Left kidney (tissue), 2 donors: ENCODE measurements around the gene SLC27A3. TPM values are rescaled to one million over a fixed set of nuclear protein-coding genes. Genes with fewer than 3 reads are reported as not detected.
"Not testable (repeated sequence)": the region's sequence is repeated elsewhere in the genome, so short reads cannot be mapped to it uniquely, and the experiment has no call there.

Source experiments
- DNase-seq: peaks from one replicate; pipeline ENCODE4 v3.0.0-alpha.2; 2013
- polyA plus RNA-seq: library from polyadenylated mRNA; unstranded; fragments of 120-200 nt; gene quantifications from one replicate; pipeline ENCODE4 v1.2.1, GENCODE V29; 2013; ENCODE audit not compliant: insufficient read length

The SLC27A3 gene
- polyA plus RNA-seq, 1 donor: 40.7 TPM

DNA sequence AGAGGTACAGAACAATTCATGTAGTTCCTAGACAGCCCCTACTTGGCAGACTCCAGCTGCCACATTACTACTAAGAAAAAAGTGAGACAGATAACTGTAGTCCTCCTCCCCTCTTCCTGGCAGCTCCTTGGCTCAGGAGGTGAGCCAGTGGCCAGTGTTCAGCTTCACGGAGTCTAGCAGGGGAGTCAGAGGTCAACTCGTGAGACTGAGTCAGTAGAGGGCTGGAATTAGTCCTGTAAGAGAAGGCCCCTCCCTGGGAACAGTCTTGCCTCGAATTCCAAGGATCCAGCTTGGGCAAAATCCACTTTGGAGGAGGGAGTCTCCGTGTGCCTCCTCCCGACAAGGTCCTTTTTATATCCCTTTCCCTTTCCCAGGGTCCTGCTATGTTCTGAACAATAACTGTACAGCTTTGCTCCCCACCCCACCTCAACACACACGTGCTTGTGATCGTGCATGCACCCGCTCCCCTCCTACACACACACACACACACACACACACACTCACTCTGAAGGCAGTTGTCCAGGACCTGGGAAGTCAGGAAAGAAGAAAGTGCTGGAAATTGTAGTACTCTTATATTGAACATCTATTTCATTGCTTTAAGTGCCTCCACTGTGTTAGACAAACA lies 22.5 kb upstream of the SLC27A3 start:
- no peak for DNase-seq

- DNase-seq: no peak
These were observed 20.9 kb upstream of the SLC27A3 start for GRCh38 chr1:153754266-153754665.

GRCh38 chr1:153760440-153760839 lies 14.8 kb upstream of the SLC27A3 start:
- DNase-seq: no peak

DNA sequence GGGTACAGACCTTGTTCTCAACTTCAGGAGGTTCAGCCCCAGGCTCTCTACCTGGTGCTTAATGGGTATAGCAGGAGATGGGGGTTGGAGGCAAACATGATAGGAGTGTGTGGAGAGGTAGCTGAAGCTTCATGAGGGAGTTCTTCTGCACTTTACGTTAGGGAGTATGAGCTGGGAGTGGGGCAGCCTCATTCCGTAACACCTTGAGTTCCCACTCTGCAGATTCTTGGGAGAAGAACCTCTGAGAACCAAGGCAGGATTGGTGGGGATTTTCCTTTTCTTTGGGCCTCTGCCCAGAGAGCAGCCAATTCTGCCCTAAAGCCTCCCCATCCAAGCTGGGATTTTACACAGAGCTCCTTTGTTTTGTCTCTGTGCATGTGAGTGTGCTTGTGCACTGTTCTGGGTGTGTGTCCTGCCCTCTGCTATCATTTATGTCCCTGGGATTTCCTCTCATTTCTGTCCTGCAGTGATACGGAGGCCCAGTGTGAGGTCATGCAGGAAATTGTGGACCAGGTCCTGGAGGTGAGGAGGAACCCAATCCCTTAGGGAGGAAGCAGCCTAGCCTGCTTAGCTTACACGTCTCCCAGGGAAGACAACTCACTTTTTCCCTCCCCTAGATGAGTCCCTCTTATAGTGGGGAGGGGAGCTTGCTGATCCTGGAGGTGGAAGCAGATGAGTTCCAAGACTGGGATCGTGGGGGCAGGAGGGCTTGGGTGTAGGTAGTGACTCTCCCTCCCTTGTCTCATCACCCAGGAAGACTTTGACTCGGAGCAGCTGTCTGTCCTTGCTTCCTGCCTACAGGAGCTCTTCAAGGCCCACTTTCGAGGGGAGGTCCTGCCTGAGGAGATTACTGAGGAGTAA lies 11.6 kb upstream of the SLC27A3 start:
- no peak for DNase-seq

GRCh38 chr1:153764310-153764709 lies 10.9 kb upstream of the SLC27A3 start:
- DNase-seq: no peak

GRCh38 chr1:153766663-153767062 lies 8.5 kb upstream of the SLC27A3 start:
- DNase-seq: not testable (repeated sequence)

DNA sequence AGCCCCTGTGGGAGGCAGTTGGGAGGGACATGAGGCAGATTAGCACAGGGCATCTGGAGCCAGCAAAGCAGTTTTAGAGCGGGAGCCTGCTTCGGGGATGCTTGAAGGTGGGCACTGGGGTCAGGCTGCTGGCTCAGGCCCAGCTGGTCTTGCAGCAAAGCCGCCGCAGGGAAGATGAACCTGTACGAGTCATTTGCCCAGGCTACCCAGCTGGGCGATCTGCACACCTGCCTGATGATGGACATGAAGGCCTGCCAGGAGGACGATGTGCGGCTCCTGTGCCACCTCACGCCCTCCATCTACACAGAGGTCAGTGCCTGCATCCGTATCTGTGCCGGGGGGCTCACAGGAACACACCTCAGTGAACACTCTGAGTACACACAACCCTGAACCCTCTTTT lies 7.7 kb upstream of the SLC27A3 start:
- DNase-seq: no peak

DNA sequence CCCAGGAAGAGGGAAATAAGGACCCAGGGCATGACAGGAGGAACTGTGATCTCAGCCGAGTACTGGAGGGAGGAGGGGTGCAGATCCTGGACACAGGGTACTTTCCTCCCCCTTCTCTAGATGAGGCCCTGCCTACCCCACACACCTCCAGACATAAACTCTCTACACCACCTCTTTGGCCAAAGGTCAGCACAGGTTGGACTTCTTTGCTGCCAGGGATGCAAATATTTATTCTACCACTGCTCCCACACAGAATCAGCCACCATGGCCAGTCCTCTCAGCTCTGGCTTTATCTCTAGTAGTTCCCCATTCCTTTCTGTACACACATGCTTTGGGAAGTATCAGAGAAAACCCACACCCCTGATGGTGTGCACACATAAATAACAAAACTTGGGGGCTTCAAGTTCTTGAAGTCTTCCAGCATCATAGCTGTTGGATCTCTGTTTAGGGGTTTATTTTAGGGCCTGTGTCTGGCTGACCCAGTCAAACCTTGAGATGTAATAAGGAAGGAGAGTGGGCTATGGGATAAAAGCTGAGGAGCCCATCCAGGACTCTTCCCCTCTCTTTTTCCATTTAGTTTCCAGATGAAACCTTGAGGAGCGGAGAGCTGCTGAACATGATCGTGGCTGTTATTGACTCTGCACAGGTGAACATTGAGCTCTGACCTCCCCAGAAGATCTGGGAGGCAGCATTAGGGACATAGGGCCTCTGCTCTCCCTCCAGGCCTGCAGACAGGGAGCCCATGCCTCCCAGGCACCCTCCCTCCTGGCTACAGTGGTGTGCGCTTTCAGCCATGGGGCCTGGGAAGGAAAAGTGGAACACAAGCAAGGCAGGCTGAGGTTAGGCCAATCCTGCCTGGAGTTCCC lies 6.7 kb upstream of the SLC27A3 start:
- no peak for DNase-seq

DNA sequence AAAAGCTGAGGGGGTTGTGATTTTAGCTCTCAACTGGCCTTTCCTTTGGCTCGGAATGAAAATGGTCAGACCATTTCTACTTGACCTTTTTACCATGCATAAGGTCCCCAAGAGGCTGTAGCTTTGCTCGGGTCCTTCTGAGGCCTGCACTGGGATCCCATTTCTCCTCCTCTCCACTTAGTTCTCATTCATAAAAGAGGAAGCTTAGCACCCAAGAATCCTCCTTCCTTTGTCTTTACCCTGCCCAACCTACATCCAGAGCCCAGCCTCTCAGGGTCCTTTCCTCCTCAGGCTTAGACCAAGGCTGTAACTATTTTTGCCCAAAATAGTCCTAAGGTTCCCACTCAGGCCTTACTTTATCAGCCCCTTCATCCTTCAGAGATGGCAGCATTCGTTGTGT lies 6.0 kb upstream of the SLC27A3 start:
- no peak for DNase-seq

DNA sequence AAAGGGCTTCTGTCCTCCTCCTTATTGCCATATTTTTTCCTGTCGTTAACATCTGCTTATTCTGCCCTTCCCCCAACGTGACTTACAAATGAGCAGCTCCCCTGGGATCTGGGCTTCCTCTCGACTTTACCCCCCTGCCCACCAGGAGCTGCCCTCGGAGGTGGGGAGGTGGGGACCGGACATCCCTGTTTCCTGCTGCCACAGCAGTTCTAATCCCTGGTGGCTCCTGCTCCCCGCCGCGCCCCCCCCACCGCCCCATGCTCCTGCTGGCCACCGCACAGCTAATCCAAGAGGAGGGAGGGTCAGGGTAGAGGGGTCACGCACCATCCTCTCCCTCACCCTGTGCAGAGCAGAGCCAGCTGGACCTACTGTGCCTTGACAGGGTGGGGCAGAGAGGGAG lies 4.4 kb upstream of the SLC27A3 start:
- DNase-seq: no peak

DNA sequence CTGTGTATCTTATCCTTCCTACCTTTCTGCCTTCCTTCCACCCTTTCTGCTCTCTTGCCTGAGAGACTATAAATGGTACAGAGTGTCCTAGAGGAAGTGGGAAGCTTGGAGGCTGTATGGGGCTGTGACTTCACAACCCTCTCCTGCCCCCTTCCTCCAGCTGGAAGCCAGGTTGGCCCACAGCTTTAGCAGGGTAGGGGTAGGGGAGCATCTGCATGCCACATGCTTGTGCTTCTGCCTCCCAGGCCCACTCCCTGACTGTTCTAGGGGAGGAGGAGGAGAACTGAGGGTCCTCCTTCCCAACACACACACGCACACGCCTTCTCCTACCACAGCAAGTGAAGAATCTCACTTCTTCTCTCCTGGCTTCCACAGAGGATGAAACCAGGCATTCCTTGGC lies 3.9 kb upstream of the SLC27A3 start:
- no peak for DNase-seq

- no peak for DNase-seq
These were observed 3.2 kb upstream of the SLC27A3 start for GRCh38 chr1:153771841-153772593.

GRCh38 chr1:153773096-153773921 lies 1.9 kb upstream of the SLC27A3 start:
- no peak for DNase-seq

DNA sequence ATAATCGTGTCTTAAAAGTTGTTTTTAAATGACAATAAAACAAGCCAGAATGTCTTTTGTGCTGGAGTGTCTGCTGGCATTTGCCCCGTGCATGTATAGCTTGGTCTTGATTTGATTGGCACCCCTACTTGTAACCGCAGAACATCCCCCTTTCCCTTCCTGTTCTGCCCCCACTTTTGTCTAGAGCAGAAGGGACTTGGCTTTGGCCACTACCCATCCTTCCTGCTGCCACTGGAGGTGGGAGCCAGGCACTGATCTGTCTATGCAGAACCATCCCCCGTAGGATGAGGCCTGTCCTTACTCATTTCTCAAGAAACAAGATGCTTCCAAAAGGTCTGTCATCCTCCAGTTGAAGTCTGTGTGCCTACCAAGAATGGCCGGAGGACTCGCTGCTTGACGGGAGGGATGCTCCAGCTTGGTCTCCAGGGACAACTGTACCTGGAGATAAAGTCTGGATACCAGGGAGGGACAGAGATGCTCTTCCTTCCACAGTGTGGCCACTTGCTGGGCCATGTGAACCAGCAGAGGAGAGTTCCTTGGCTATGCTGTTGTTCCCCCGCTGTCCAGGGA lies 1.1 kb upstream of the SLC27A3 start:
- DNase-seq: no peak

DNA sequence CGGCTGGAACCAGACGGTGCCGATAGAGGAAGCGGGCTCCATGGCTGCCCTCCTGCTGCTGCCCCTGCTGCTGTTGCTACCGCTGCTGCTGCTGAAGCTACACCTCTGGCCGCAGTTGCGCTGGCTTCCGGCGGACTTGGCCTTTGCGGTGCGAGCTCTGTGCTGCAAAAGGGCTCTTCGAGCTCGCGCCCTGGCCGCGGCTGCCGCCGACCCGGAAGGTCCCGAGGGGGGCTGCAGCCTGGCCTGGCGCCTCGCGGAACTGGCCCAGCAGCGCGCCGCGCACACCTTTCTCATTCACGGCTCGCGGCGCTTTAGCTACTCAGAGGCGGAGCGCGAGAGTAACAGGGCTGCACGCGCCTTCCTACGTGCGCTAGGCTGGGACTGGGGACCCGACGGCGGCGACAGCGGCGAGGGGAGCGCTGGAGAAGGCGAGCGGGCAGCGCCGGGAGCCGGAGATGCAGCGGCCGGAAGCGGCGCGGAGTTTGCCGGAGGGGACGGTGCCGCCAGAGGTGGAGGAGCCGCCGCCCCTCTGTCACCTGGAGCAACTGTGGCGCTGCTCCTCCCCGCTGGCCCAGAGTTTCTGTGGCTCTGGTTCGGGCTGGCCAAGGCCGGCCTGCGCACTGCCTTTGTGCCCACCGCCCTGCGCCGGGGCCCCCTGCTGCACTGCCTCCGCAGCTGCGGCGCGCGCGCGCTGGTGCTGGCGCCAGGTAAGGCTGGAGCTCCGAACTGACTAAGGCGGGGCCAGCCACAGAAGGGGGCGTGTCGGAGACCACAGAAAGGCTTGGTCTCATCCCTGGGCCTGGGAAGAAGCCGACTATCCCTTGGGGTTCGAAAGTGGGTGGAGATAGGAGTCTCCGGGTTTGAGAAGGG lies 486 bp downstream of the SLC27A3 start:
- peak; percentile 77 for DNase-seq

- no peak for DNase-seq
These were observed 1.1 kb downstream of the SLC27A3 start for GRCh38 chr1:153776352-153776751.

GRCh38 chr1:153776845-153777370 lies 1.7 kb downstream of the SLC27A3 start:
- no peak for DNase-seq

- no peak for DNase-seq
These were observed 2.4 kb downstream of the SLC27A3 start for GRCh38 chr1:153777648-153778047.

GRCh38 chr1:153778051-153778823 lies 3.0 kb downstream of the SLC27A3 start:
- DNase-seq: no peak
